Hepatocyte (in vitro differentiated cells): ENCODE results near the gene MED13L. TPM values are rescaled to one million over a fixed set of nuclear protein-coding genes. Genes with fewer than 3 reads are reported as not detected.

ENCODE experiments used
- DNase-seq: peaks from one replicate; pipeline ENCODE4 v3.0.0-alpha.2; 2016; ENCODE audit warnings: low spot score
- H2AFZ ChIP-seq: fragments of 200-600 bp; sonication (generic); 2 replicates; pipeline ENCODE4 v1.6.0; 2016; ENCODE audit warnings: antibody characterized with exemption, mild to moderate bottlenecking
- H3K27ac ChIP-seq: fragments of 200-600 bp; sonication (generic); 2 replicates; pipeline ENCODE4 v1.5.1; 2016; ENCODE audit warnings: mild to moderate bottlenecking
- H3K27me3 ChIP-seq: fragments of 200-600 bp; sonication (generic); 2 replicates; pipeline ENCODE4 v1.6.1; 2016
- H3K36me3 ChIP-seq: fragments of 200-600 bp; sonication (generic); replicated peaks from 2 replicates; pipeline ENCODE4 v1.5.1; 2016; ENCODE audit warnings: low read depth; ENCODE audit not compliant: insufficient read depth
- H3K4me1 ChIP-seq: fragments of 200-600 bp; sonication (generic); 2 replicates; pipeline ENCODE4 v1.5.1; 2016; ENCODE audit warnings: mild to moderate bottlenecking, moderate library complexity; ENCODE audit not compliant: insufficient read depth
- H3K4me2 ChIP-seq: fragments of 200-600 bp; sonication (generic); 2 replicates; pipeline ENCODE4 v1.6.0; 2016
- H3K4me3 ChIP-seq: fragments of 200-600 bp; sonication (generic); 2 replicates; pipeline ENCODE4 v1.5.1; 2016; ENCODE audit warnings: mild to moderate bottlenecking
- H3K79me2 ChIP-seq: fragments of 200-600 bp; sonication (generic); 2 replicates; pipeline ENCODE4 v1.6.0; 2017; ENCODE audit warnings: mild to moderate bottlenecking
- H3K9me2 ChIP-seq: fragments of 200-600 bp; sonication (generic); replicated peaks from 2 replicates; pipeline ENCODE4 v1.6.0; 2017; ENCODE audit warnings: mild to moderate bottlenecking; ENCODE audit not compliant: insufficient read depth
- H3K9me3 ChIP-seq: fragments of 200-600 bp; sonication (generic); 2 replicates; pipeline ENCODE4 v1.5.1; 2016; ENCODE audit warnings: low read depth, mild to moderate bottlenecking
- H4K20me1 ChIP-seq: fragments of 200-600 bp; sonication (generic); 2 replicates; pipeline ENCODE4 v1.6.0; 2016; ENCODE audit warnings: mild to moderate bottlenecking; ENCODE audit not compliant: insufficient read depth, poor library complexity, severe bottlenecking
- CTCF ChIP-seq: fragments of 200-600 bp; sonication (generic); IDR thresholded peaks from 2 replicates; pipeline ENCODE4 v1.5.1; 2016; ENCODE audit warnings: antibody characterized with exemption, mild to moderate bottlenecking; ENCODE audit not compliant: poor library complexity
- EZH2 ChIP-seq: fragments of 200-600 bp; sonication (generic); IDR thresholded peaks from 2 replicates; pipeline ENCODE4 v1.6.1; 2016; ENCODE audit warnings: antibody characterized with exemption, mild to moderate bottlenecking, borderline replicate concordance
- EZH2phosphoT487 ChIP-seq: fragments of 200-600 bp; sonication (generic); IDR thresholded peaks from one replicate; pipeline ENCODE4 v1.6.1; 2018; ENCODE audit warnings: antibody characterized with exemption, mild to moderate bottlenecking, low read depth, moderate library complexity; ENCODE audit not compliant: unreplicated experiment, severe bottlenecking
- WGBS: methylation state at CpG from one replicate; pipeline ENCODE4 v1.1.6; 2016; ENCODE audit warnings: low lambda C conversion rate; ENCODE audit errors: missing lambda C conversion rate; 5-methylcytosine and 5-hydroxymethylcytosine counted together
- polyA plus RNA-seq: library from polyadenylated mRNA; unstranded; fragments of >200 nt; fragmentation: Nextera tagmentation; extraction: Ambion mirVana; gene quantifications from 2 replicates; pipeline ENCODE4 v1.2.1, GENCODE V29; 2016
- total RNA-seq: library from RNA; depleted of rRNA; stranded (reverse); fragments of >200 nt; gene quantifications from 2 replicates; pipeline ENCODE4 v1.2.3, GENCODE V29; 2014

The MED13L gene
- total and polyA plus RNA-seq, 2 experiments from 2014 or later = 23.7 to 135 TPM

GRCh38 chr12:116002890-116003536 is 274.5 kb downstream of the MED13L start:
- 93% methylated on average over 6 of the region's 6 CpGs for WGBS
- Histone ChIP-seq H3K9me2 (no peaks in the 10 kb centered on the region), H3K4me1 (no peaks in the 10 kb centered on the region), H3K36me3 (no peaks in the 10 kb centered on the region), H3K9me3 (no peaks in the 10 kb centered on the region), H3K27me3 (no peaks in the 10 kb centered on the region), H2AFZ (no peak overlapping the region), H3K79me2 (peaks cover 6% of the 10 kb centered on the region), H3K27ac (no peak overlapping the region), H4K20me1 (peaks cover 6% of the 10 kb centered on the region), H3K4me2 (no peak overlapping the region), H3K4me3 (no peak overlapping the region)
- no peak for DNase-seq
- TF ChIP-seq CTCF = no peak
- no peak for TF ChIP-seq EZH2
- no peak for TF ChIP-seq EZH2phosphoT487

GRCh38 chr12:116000252-116000651 is 277.2 kb downstream of the MED13L start:
- DNase-seq = no peak
- no peaks in the 10 kb centered on the region for H3K27me3 ChIP-seq
- no peaks in the 10 kb centered on the region for H3K4me1 ChIP-seq
- peaks cover 6% of the 10 kb centered on the region for H4K20me1 ChIP-seq
- no peaks in the 10 kb centered on the region for H3K36me3 ChIP-seq
- no peaks in the 10 kb centered on the region for H3K9me3 ChIP-seq
- H3K4me3 ChIP-seq = no peak overlapping the region
- no peak for TF ChIP-seq CTCF
- no peak for TF ChIP-seq EZH2
- TF ChIP-seq EZH2phosphoT487 = no peak
- H3K79me2 ChIP-seq = no peaks in the 10 kb centered on the region
- no peak overlapping the region for H3K27ac ChIP-seq
- no peak overlapping the region for H2AFZ ChIP-seq
- no peaks in the 10 kb centered on the region for H3K9me2 ChIP-seq
- H3K4me2 ChIP-seq = no peak overlapping the region
- WGBS = 72% methylated on average over 5 of the region's 5 CpGs

GRCh38 chr12:115999582-115999981 is 277.9 kb downstream of the MED13L start:
- H3K4me1 ChIP-seq = no peaks in the 10 kb centered on the region
- H3K27me3 ChIP-seq = no peaks in the 10 kb centered on the region
- H3K36me3 ChIP-seq = no peaks in the 10 kb centered on the region
- no peak overlapping the region for H2AFZ ChIP-seq
- H3K9me2 ChIP-seq = no peaks in the 10 kb centered on the region
- peaks cover 6% of the 10 kb centered on the region for H4K20me1 ChIP-seq
- H3K27ac ChIP-seq = no peak overlapping the region
- no peak overlapping the region for H3K4me3 ChIP-seq
- no peak for DNase-seq
- no peaks in the 10 kb centered on the region for H3K79me2 ChIP-seq
- no peak for TF ChIP-seq EZH2
- no peak for TF ChIP-seq EZH2phosphoT487
- TF ChIP-seq CTCF = no peak
- no peaks in the 10 kb centered on the region for H3K9me3 ChIP-seq
- no peak overlapping the region for H3K4me2 ChIP-seq
- WGBS = 68% methylated on average over 2 of the region's 2 CpGs
